ENCODE measurements around the gene ZER1.

Gene ZER1

GRCh38 chr9:128787659-128788058 is 15.9 kb upstream of the ZER1 start:
- H3K27ac ChIP-seq (replicated peaks; ENCODE audit: low read length): no peak overlapping the region
- H4K8ac ChIP-seq (ENCODE audit: low read depth, low read length): no peak overlapping the region
- no peaks in the 10 kb centered on the region for H3K9me3 ChIP-seq (replicated peaks in 1 of 2; ENCODE audit: control insufficient read depth in 2 of 2, insufficient read depth in 1 of 2, low read depth in 1 of 2, low read length in 2 of 2)
- H3K23ac ChIP-seq (ENCODE audit: low read depth, low read length, poor library complexity): no peak overlapping the region
- H2AFZ ChIP-seq (ENCODE audit: low read length): peak overlapping the region; percentile 91
- H3K4me2 ChIP-seq (ENCODE audit: insufficient read depth, low read length, poor library complexity, severe bottlenecking): peak overlapping the region; percentile 77
- no peaks in the 10 kb centered on the region for H3K27me3 ChIP-seq (ENCODE audit: control insufficient read depth in 3 of 3, insufficient read depth in 3 of 3, low read depth in 1 of 3, low read length in 3 of 3)
- H2BK120ac ChIP-seq (ENCODE audit: low read depth, low read length): no peak overlapping the region
- H2AK5ac ChIP-seq (ENCODE audit: low read depth, low read length): no peak overlapping the region
- DNase-seq (ENCODE audit: low spot score): no peak
- no peak overlapping the region for H3K18ac ChIP-seq (ENCODE audit: low read length)
- WGBS, 2 donors (ENCODE audit: extremely low coverage in 2 of 2, insufficient read length in 2 of 2, insufficient replicate concordance in 1 of 2): no CpG with 5 or more reads among the region's 7 CpGs
- H3K4me3 ChIP-seq (ENCODE audit: low read length in 2 of 2): peak overlapping the region; percentile 97 to 99
- peaks cover 2% of the 10 kb centered on the region for H3K79me1 ChIP-seq (ENCODE audit: low read depth, low read length)
- H2BK12ac ChIP-seq (ENCODE audit: low read length): no peak overlapping the region
- H3K4ac ChIP-seq (ENCODE audit: low read length): no peak overlapping the region
- H2BK5ac ChIP-seq (ENCODE audit: low read length): peak overlapping the region; percentile 90
- peaks cover 2 to 8% of the 10 kb centered on the region in 2 donors for H3K4me1 ChIP-seq (ENCODE audit: control insufficient read depth in 2 of 2, insufficient read depth in 1 of 2, low read depth in 1 of 2, low read length in 2 of 2)
- no peak overlapping the region for H4K91ac ChIP-seq (ENCODE audit: low read depth, low read length, poor library complexity)
- peaks cover 10 to 37% of the 10 kb centered on the region in 2 donors for H3K36me3 ChIP-seq (replicated peaks in 1 of 2; ENCODE audit: control insufficient read depth in 2 of 2, insufficient read depth in 2 of 2, low read length in 2 of 2)
- no peak overlapping the region for H3K14ac ChIP-seq (ENCODE audit: low read length)
- peak overlapping the region; percentile 98 for H3K9ac ChIP-seq (ENCODE audit: low read depth, low read length, poor library complexity)
- no peak overlapping the region for H2BK15ac ChIP-seq (ENCODE audit: low read length)

- Histone ChIP-seq H2BK120ac (ENCODE audit: low read depth, low read length) (no peak within 1 kb of the TSS), H3K4me3 (ENCODE audit: low read length in 2 of 2) (peak within 1 kb of the TSS; percentile 97 to 99), H3K4ac (ENCODE audit: low read length) (peak within 1 kb of the TSS; percentile 84), H3K18ac (ENCODE audit: low read length) (peak within 1 kb of the TSS; percentile 98), H2BK12ac (ENCODE audit: low read length) (no peak within 1 kb of the TSS), H2BK15ac (ENCODE audit: low read length) (peak within 1 kb of the TSS; percentile 58), H2AK5ac (ENCODE audit: low read depth, low read length) (no peak within 1 kb of the TSS), H3K4me1 (ENCODE audit: control insufficient read depth in 2 of 2, insufficient read depth in 1 of 2, low read depth in 1 of 2, low read length in 2 of 2) (peaks cover 2 to 8% of the 10 kb centered on the region in 2 donors), H3K23ac (ENCODE audit: low read depth, low read length, poor library complexity) (peak within 1 kb of the TSS; percentile 95), H3K79me1 (ENCODE audit: low read depth, low read length) (peaks cover 2% of the 10 kb centered on the region), H2AFZ (ENCODE audit: low read length) (peak within 1 kb of the TSS; percentile 91), H3K4me2 (ENCODE audit: insufficient read depth, low read length, poor library complexity, severe bottlenecking) (peak within 1 kb of the TSS; percentile 77), H3K14ac (ENCODE audit: low read length) (peak within 1 kb of the TSS; percentile 71), H3K9ac (ENCODE audit: low read depth, low read length, poor library complexity) (peak within 1 kb of the TSS; percentile 98), H4K8ac (ENCODE audit: low read depth, low read length) (peak within 1 kb of the TSS; percentile 43), H3K9me3 (replicated peaks in 1 of 2; ENCODE audit: control insufficient read depth in 2 of 2, insufficient read depth in 1 of 2, low read depth in 1 of 2, low read length in 2 of 2) (peaks cover 0 to 4% of the 10 kb centered on the region in 2 donors), H2BK5ac (ENCODE audit: low read length) (peak within 1 kb of the TSS; percentile 90), H3K27me3 (ENCODE audit: control insufficient read depth in 3 of 3, insufficient read depth in 3 of 3, low read depth in 1 of 3, low read length in 3 of 3) (no peaks in the 10 kb centered on the region), H3K27ac (replicated peaks; ENCODE audit: low read length) (peak within 1 kb of the TSS; percentile 61), H3K36me3 (replicated peaks in 1 of 2; ENCODE audit: control insufficient read depth in 2 of 2, insufficient read depth in 2 of 2, low read length in 2 of 2) (peaks cover 7 to 30% of the 10 kb centered on the region in 2 donors), H4K91ac (ENCODE audit: low read depth, low read length, poor library complexity) (no peak within 1 kb of the TSS)
- WGBS, 2 donors (ENCODE audit: extremely low coverage in 2 of 2, insufficient read length in 2 of 2, insufficient replicate concordance in 1 of 2): no CpG with 5 or more reads among the region's 64 CpGs
- peak; percentile 78 for DNase-seq (ENCODE audit: low spot score)
Observed at GRCh38 chr9:128786681-128787601, 15.2 kb upstream of the ZER1 start, which contains the start of gene TBC1D13. Gene TBC1D13 (plus strand): TSS chr9:128787253. CDS start chr9:128787354, 101 bp downstream.

- Histone ChIP-seq H3K4me2 (ENCODE audit: insufficient read depth, low read length, poor library complexity, severe bottlenecking) (no peak overlapping the region), H3K4ac (ENCODE audit: low read length) (no peak overlapping the region), H3K27ac (replicated peaks; ENCODE audit: low read length) (no peak overlapping the region), H4K91ac (ENCODE audit: low read depth, low read length, poor library complexity) (no peak overlapping the region), H3K4me3 (ENCODE audit: low read length in 2 of 2) (no peak overlapping the region), H3K23ac (ENCODE audit: low read depth, low read length, poor library complexity) (no peak overlapping the region), H3K18ac (ENCODE audit: low read length) (no peak overlapping the region), H3K27me3 (ENCODE audit: control insufficient read depth in 3 of 3, insufficient read depth in 3 of 3, low read depth in 1 of 3, low read length in 3 of 3) (no peaks in the 10 kb centered on the region), H2AK5ac (ENCODE audit: low read depth, low read length) (no peak overlapping the region), H2AFZ (ENCODE audit: low read length) (no peak overlapping the region), H3K9ac (ENCODE audit: low read depth, low read length, poor library complexity) (no peak overlapping the region), H3K79me1 (ENCODE audit: low read depth, low read length) (no peaks in the 10 kb centered on the region), H2BK5ac (ENCODE audit: low read length) (no peak overlapping the region), H4K8ac (ENCODE audit: low read depth, low read length) (no peak overlapping the region), H2BK12ac (ENCODE audit: low read length) (no peak overlapping the region), H3K9me3 (replicated peaks in 1 of 2; ENCODE audit: control insufficient read depth in 2 of 2, insufficient read depth in 1 of 2, low read depth in 1 of 2, low read length in 2 of 2) (peaks cover 1 to 8% of the 10 kb centered on the region in 2 donors), H2BK120ac (ENCODE audit: low read depth, low read length) (no peak overlapping the region), H3K14ac (ENCODE audit: low read length) (no peak overlapping the region), H3K4me1 (ENCODE audit: control insufficient read depth in 2 of 2, insufficient read depth in 1 of 2, low read depth in 1 of 2, low read length in 2 of 2) (peaks cover 2 to 8% of the 10 kb centered on the region in 2 donors), H3K36me3 (replicated peaks in 1 of 2; ENCODE audit: control insufficient read depth in 2 of 2, insufficient read depth in 2 of 2, low read length in 2 of 2) (peaks cover 0 to 15% of the 10 kb centered on the region in 2 donors), H2BK15ac (ENCODE audit: low read length) (no peak overlapping the region)
- DNase-seq (ENCODE audit: low spot score): no peak
- WGBS, 2 donors (ENCODE audit: extremely low coverage in 2 of 2, insufficient read length in 2 of 2, insufficient replicate concordance in 1 of 2): no CpG with 5 or more reads among the region's 6 CpGs
Observed at GRCh38 chr9:128785427-128785826, 13.7 kb upstream of the ZER1 start.

GRCh38 chr9:128782669-128783068 is 10.9 kb upstream of the ZER1 start:
- H3K27ac ChIP-seq (replicated peaks; ENCODE audit: low read length): no peak overlapping the region

More at GRCh38 chr9:128782669-128783068, 10.9 kb upstream of the ZER1 start:
- Histone ChIP-seq H3K9me3 (replicated peaks in 1 of 2; ENCODE audit: control insufficient read depth in 2 of 2, insufficient read depth in 1 of 2, low read depth in 1 of 2, low read length in 2 of 2) (peaks cover 1 to 8% of the 10 kb centered on the region in 2 donors), H2BK120ac (ENCODE audit: low read depth, low read length) (no peak overlapping the region), H3K18ac (ENCODE audit: low read length) (no peak overlapping the region), H2BK12ac (ENCODE audit: low read length) (no peak overlapping the region), H2BK15ac (ENCODE audit: low read length) (no peak overlapping the region), H3K23ac (ENCODE audit: low read depth, low read length, poor library complexity) (no peak overlapping the region), H4K8ac (ENCODE audit: low read depth, low read length) (no peak overlapping the region), H4K91ac (ENCODE audit: low read depth, low read length, poor library complexity) (no peak overlapping the region), H3K4me1 (ENCODE audit: control insufficient read depth in 2 of 2, insufficient read depth in 1 of 2, low read depth in 1 of 2, low read length in 2 of 2) (peaks cover 0 to 3% of the 10 kb centered on the region in 2 donors), H3K4me3 (ENCODE audit: low read length in 2 of 2) (no peak overlapping the region), H3K9ac (ENCODE audit: low read depth, low read length, poor library complexity) (no peak overlapping the region), H3K14ac (ENCODE audit: low read length) (no peak overlapping the region), H2BK5ac (ENCODE audit: low read length) (no peak overlapping the region), H3K4ac (ENCODE audit: low read length) (no peak overlapping the region), H2AFZ (ENCODE audit: low read length) (no peak overlapping the region), H2AK5ac (ENCODE audit: low read depth, low read length) (no peak overlapping the region), H3K36me3 (replicated peaks in 1 of 2; ENCODE audit: control insufficient read depth in 2 of 2, insufficient read depth in 2 of 2, low read length in 2 of 2) (no peaks in the 10 kb centered on the region), H3K4me2 (ENCODE audit: insufficient read depth, low read length, poor library complexity, severe bottlenecking) (no peak overlapping the region), H3K27me3 (ENCODE audit: control insufficient read depth in 3 of 3, insufficient read depth in 3 of 3, low read depth in 1 of 3, low read length in 3 of 3) (no peaks in the 10 kb centered on the region), H3K79me1 (ENCODE audit: low read depth, low read length) (no peaks in the 10 kb centered on the region)
- DNase-seq (ENCODE audit: low spot score): no peak
- WGBS, 2 donors (ENCODE audit: extremely low coverage in 2 of 2, insufficient read length in 2 of 2, insufficient replicate concordance in 1 of 2): no CpG with 5 or more reads among the region's 1 CpG

All from neuronal stem cell (in vitro differentiated cells).